ENCODE results near the gene RFESD.

RFESD gene

DNA sequence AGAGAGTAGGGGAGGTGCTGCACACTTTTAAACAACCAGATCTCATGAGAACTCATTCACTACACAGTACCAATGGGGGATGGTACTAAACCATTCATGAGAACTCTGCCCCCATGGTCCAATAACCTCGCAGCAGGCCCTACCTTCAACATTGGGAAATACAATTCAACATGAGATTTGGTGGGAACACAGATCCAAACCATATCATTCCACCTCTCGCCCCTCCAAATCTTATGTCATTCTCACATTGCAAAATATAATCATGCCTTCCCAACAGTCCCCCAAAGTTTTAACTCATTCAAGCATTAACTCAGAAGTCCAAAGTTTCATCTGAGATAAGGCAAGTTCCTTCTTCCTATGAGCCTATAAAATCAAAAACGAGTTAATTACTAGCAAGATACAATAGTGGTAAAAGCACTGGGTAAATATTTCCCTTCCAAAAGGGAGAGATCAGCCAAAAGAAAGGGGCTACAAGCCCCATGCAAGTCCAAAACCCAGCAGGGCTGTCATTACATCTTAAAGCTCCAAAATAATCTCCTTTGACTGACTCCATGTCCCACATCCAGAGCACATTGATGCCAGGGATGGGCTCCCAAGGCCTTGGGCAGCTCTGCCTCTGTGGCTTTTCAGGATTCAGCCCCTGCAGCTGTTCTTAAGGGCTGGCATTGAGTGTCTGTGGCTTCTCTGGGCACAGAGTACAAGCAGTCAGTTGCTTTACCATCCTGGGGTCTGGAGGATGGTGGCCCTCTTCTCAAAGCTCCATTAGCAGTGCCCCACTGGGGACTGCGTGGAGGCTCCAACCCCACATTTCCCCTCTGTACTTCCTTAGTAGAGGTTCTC is 18.4 kb upstream of the RFESD start:
- TF ChIP-seq, protein P1, sequence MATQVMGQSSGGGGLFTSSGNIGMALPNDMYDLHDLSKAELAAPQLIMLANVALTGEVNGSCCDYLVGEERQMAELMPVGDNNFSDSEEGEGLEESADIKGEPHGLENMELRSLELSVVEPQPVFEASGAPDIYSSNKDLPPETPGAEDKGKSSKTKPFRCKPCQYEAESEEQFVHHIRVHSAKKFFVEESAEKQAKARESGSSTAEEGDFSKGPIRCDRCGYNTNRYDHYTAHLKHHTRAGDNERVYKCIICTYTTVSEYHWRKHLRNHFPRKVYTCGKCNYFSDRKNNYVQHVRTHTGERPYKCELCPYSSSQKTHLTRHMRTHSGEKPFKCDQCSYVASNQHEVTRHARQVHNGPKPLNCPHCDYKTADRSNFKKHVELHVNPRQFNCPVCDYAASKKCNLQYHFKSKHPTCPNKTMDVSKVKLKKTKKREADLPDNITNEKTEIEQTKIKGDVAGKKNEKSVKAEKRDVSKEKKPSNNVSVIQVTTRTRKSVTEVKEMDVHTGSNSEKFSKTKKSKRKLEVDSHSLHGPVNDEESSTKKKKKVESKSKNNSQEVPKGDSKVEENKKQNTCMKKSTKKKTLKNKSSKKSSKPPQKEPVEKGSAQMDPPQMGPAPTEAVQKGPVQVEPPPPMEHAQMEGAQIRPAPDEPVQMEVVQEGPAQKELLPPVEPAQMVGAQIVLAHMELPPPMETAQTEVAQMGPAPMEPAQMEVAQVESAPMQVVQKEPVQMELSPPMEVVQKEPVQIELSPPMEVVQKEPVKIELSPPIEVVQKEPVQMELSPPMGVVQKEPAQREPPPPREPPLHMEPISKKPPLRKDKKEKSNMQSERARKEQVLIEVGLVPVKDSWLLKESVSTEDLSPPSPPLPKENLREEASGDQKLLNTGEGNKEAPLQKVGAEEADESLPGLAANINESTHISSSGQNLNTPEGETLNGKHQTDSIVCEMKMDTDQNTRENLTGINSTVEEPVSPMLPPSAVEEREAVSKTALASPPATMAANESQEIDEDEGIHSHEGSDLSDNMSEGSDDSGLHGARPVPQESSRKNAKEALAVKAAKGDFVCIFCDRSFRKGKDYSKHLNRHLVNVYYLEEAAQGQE (IDR thresholded peaks at IDR 0.05; ENCODE audit: insufficient read depth in 1 of 2, low read depth in 2 of 2, low read length in 2 of 2) = no peak
- TF ChIP-seq FOXP2 (optimal IDR thresholded peaks at IDR 0.05; ENCODE audit: borderline replicate concordance, extremely low read depth, extremely low read length, insufficient read depth) = no peak
- no peak for TF ChIP-seq TAF1 (IDR thresholded peaks at IDR 0.05; ENCODE audit: borderline replicate concordance, insufficient read depth, low read length)
- TF ChIP-seq POLR2AphosphoS5 (IDR thresholded peaks at IDR 0.05; ENCODE audit: low read depth, low read length) = no peak
- no peak for TF ChIP-seq SIN3A (IDR thresholded peaks at IDR 0.05; ENCODE audit: borderline replicate concordance, insufficient read depth, low read length)

DNA sequence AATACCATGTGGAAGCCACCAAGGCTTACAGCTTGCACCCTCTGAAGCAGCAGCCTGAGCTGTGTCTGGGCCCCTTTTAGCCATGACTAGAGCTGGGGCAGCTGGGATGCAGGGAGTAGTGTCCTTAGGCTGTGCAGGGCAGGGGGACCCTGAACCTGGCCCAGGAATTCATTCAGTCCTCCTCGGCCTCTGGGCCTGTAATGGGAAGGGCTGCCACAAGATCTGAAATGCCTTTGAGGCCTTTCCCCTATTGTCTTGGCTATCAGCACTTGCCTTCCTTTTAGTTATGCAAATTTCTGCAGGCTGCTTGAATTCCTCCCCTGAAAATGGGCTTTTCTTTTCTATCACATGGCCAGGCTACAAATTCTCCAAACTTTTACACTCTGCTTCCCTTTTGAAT is 17.6 kb upstream of the RFESD start:
- TF ChIP-seq POLR2AphosphoS5 (IDR thresholded peaks at IDR 0.05; ENCODE audit: low read depth, low read length) = no peak
- TF ChIP-seq TAF1 (IDR thresholded peaks at IDR 0.05; ENCODE audit: borderline replicate concordance, insufficient read depth, low read length) = no peak
- no peak for TF ChIP-seq FOXP2 (optimal IDR thresholded peaks at IDR 0.05; ENCODE audit: borderline replicate concordance, extremely low read depth, extremely low read length, insufficient read depth)
- TF ChIP-seq SIN3A (IDR thresholded peaks at IDR 0.05; ENCODE audit: borderline replicate concordance, insufficient read depth, low read length) = no peak
- TF ChIP-seq, protein P1 (IDR thresholded peaks at IDR 0.05; ENCODE audit: insufficient read depth in 1 of 2, low read depth in 2 of 2, low read length in 2 of 2) = no peak

GRCh38 chr5:95630394-95630917 is 16.1 kb upstream of the RFESD start:
- TF ChIP-seq POLR2AphosphoS5 (IDR thresholded peaks at IDR 0.05; ENCODE audit: low read depth, low read length) = no peak
- no peak for TF ChIP-seq TAF1 (IDR thresholded peaks at IDR 0.05; ENCODE audit: borderline replicate concordance, insufficient read depth, low read length)
- no peak for TF ChIP-seq FOXP2 (optimal IDR thresholded peaks at IDR 0.05; ENCODE audit: borderline replicate concordance, extremely low read depth, extremely low read length, insufficient read depth)
- TF ChIP-seq, protein P1 (IDR thresholded peaks at IDR 0.05; ENCODE audit: insufficient read depth in 1 of 2, low read depth in 2 of 2, low read length in 2 of 2) = no peak
- TF ChIP-seq SIN3A (IDR thresholded peaks at IDR 0.05; ENCODE audit: borderline replicate concordance, insufficient read depth, low read length) = no peak

- no peak for TF ChIP-seq FOXP2 (optimal IDR thresholded peaks at IDR 0.05; ENCODE audit: borderline replicate concordance, extremely low read depth, extremely low read length, insufficient read depth)
- no peak for TF ChIP-seq SIN3A (IDR thresholded peaks at IDR 0.05; ENCODE audit: borderline replicate concordance, insufficient read depth, low read length)
- TF ChIP-seq TAF1 (IDR thresholded peaks at IDR 0.05; ENCODE audit: borderline replicate concordance, insufficient read depth, low read length) = no peak
- TF ChIP-seq, protein P1 (IDR thresholded peaks at IDR 0.05; ENCODE audit: insufficient read depth in 1 of 2, low read depth in 2 of 2, low read length in 2 of 2) = no peak
- no peak for TF ChIP-seq POLR2AphosphoS5 (IDR thresholded peaks at IDR 0.05; ENCODE audit: low read depth, low read length)
These were observed 15.2 kb upstream of the RFESD start for GRCh38 chr5:95631255-95631958.

Measured in PFSK-1 (cell line).